ENCODE data around the gene SH3RF2. TPM values are rescaled to one million over a fixed set of nuclear protein-coding genes. Genes with fewer than 3 reads are reported as not detected.
A peak's percentile ranks its signal among the peaks of the same experiment; 100 is the strongest.

The SH3RF2 gene
- total and polyA plus RNA-seq, 2 of the 13 experiments (the other 11 are each of a cell fraction or from before 2014, with no cell fraction given), result 2.6 to 3.7 TPM

GRCh38 chr5:146007270-146007669 lies 70.9 kb downstream of the SH3RF2 start (continued):
- no peak for TF ChIP-seq ZNF513 (CRISPR knock-in tag; conservative IDR thresholded peaks at IDR 0.05)
- no peak for TF ChIP-seq TBX2 (CRISPR knock-in tag; IDR thresholded peaks at IDR 0.05; ENCODE audit: borderline replicate concordance)
- TF ChIP-seq ZNF326 (CRISPR knock-in tag; IDR thresholded peaks at IDR 0.05; ENCODE audit: borderline replicate concordance), result no peak
- no peak for TF ChIP-seq ZKSCAN5 (CRISPR knock-in tag; IDR thresholded peaks at IDR 0.05)
- TF ChIP-seq GATAD1 (CRISPR knock-in tag; IDR thresholded peaks at IDR 0.05), result no peak
- TF ChIP-seq ZBTB4 (CRISPR knock-in tag; IDR thresholded peaks at IDR 0.05; ENCODE audit: borderline replicate concordance), result no peak
- no peak for TF ChIP-seq CREB1 (IDR thresholded peaks at IDR 0.05)
- no peak for TF ChIP-seq CREB1 (CRISPR knock-in tag; IDR thresholded peaks at IDR 0.05)
- no peak for TF ChIP-seq ZC3H4 (CRISPR knock-in tag; IDR thresholded peaks at IDR 0.05; ENCODE audit: borderline replicate concordance)
- TF ChIP-seq ZFP36 (IDR thresholded peaks at IDR 0.05; ENCODE audit: borderline replicate concordance, low read depth, low read length, partially characterized antibody), result no peak
- peak; percentile 19 for TF ChIP-seq XRCC5 (optimal IDR thresholded peaks at IDR 0.05; ENCODE audit: low read length)
- TF ChIP-seq HNF4A (CRISPR knock-in tag; IDR thresholded peaks at IDR 0.05), result 0 out of 2 replicates have a peak, but pooled peaks have one; percentile 27
- TF ChIP-seq PRPF4 (IDR thresholded peaks at IDR 0.05; ENCODE audit: low read depth, low read length, poor library complexity, severe bottlenecking), result no peak
- TF ChIP-seq ZMYM2 (CRISPR knock-in tag; IDR thresholded peaks at IDR 0.05), result no peak
- no peak for TF ChIP-seq ZNF724P (CRISPR knock-in tag; IDR thresholded peaks at IDR 0.05; ENCODE audit: borderline replicate concordance)
- no peak for TF ChIP-seq MAF1 (CRISPR knock-in tag; IDR thresholded peaks at IDR 0.05; ENCODE audit: borderline replicate concordance)
- TF ChIP-seq ZNF773 (CRISPR knock-in tag; IDR thresholded peaks at IDR 0.05; ENCODE audit: borderline replicate concordance), result no peak
- TF ChIP-seq AFF4 (CRISPR knock-in tag; IDR thresholded peaks at IDR 0.05), result no peak
- TF ChIP-seq TP53 (CRISPR knock-in tag; conservative IDR thresholded peaks at IDR 0.05), result no peak
